ENCODE measurements around the gene RAB11A.

RAB11A gene

GRCh38 chr15:65918357-65918920 is 49.1 kb downstream of the RAB11A start:
- DNase-seq: no peak

GRCh38 chr15:65918945-65919344 is 49.7 kb downstream of the RAB11A start:
- no peak for DNase-seq

GRCh38 chr15:65919353-65919752 is 50.1 kb downstream of the RAB11A start:
- no peak for DNase-seq

- no peak for DNase-seq
Measured at GRCh38 chr15:65920121-65920520, 50.8 kb downstream of the RAB11A start.

GRCh38 chr15:65920825-65921309 is 51.6 kb downstream of the RAB11A start:
- no peak for DNase-seq

GRCh38 chr15:65921780-65922179 is 52.5 kb downstream of the RAB11A start:
- no peak for DNase-seq

GRCh38 chr15:65922621-65923020 is 53.3 kb downstream of the RAB11A start:
- DNase-seq: no peak

GRCh38 chr15:65923264-65923663 is 54.0 kb downstream of the RAB11A start:
- DNase-seq: no peak

- no peak for DNase-seq
Measured at GRCh38 chr15:65924004-65924403, 54.7 kb downstream of the RAB11A start.

- DNase-seq: no peak
Measured at GRCh38 chr15:65925338-65925737, 56.0 kb downstream of the RAB11A start.

GRCh38 chr15:65926459-65926858 is 57.2 kb downstream of the RAB11A start:
- DNase-seq: no peak

- DNase-seq: no peak
Measured at GRCh38 chr15:65926899-65927298, 57.6 kb downstream of the RAB11A start.

- DNase-seq: no peak
Measured at GRCh38 chr15:65927545-65927944, 58.3 kb downstream of the RAB11A start.

- DNase-seq: no peak
Measured at GRCh38 chr15:65929573-65929972, 60.3 kb downstream of the RAB11A start.

- DNase-seq: no peak
Measured at GRCh38 chr15:65930134-65930533, 60.8 kb downstream of the RAB11A start.

- DNase-seq: no peak
Measured at GRCh38 chr15:65931221-65931620, 61.9 kb downstream of the RAB11A start.

- DNase-seq: no peak
Measured at GRCh38 chr15:65935391-65935790, 66.1 kb downstream of the RAB11A start.

GRCh38 chr15:65936282-65936681 is 67.0 kb downstream of the RAB11A start:
- DNase-seq: no peak

- no peak for DNase-seq
Measured at GRCh38 chr15:65937054-65937453, 67.8 kb downstream of the RAB11A start.

GRCh38 chr15:65937476-65937875 is 68.2 kb downstream of the RAB11A start:
- DNase-seq: peak; percentile 11

GRCh38 chr15:65938604-65939003 is 69.3 kb downstream of the RAB11A start:
- DNase-seq: no peak

- no peak for DNase-seq
Measured at GRCh38 chr15:65939901-65940617, 70.8 kb downstream of the RAB11A start.

- no peak for DNase-seq
Measured at GRCh38 chr15:65940618-65940909, 71.3 kb downstream of the RAB11A start.
